ENCODE results near the gene MC3R. TPM values are rescaled to one million over a fixed set of nuclear protein-coding genes. Genes with fewer than 3 reads are reported as not detected.

The MC3R gene
- total RNA-seq, 3 donors from 2014 or later, result not detected

- H3K4me1 Mint-ChIP-seq (ENCODE audit: low read depth), result no peaks in the 10 kb centered on the region
- H3K9me3 Mint-ChIP-seq, result no peaks in the 10 kb centered on the region
- no peak overlapping the region for H3K4me3 Mint-ChIP-seq
These were observed 37.0 kb downstream of the MC3R start for GRCh38 chr20:56285496-56285895.

GRCh38 chr20:56289652-56290051 lies 41.1 kb downstream of the MC3R start:
- H3K27me3 Mint-ChIP-seq (ENCODE audit: low read depth), result peaks cover 13% of the 10 kb centered on the region
- no peaks in the 10 kb centered on the region for H3K9me3 Mint-ChIP-seq
- no peaks in the 10 kb centered on the region for H3K4me1 Mint-ChIP-seq (ENCODE audit: low read depth)
- no peak for DNase-seq
- no peak for ATAC-seq
- H3K4me3 Mint-ChIP-seq, result no peak overlapping the region
- no peaks in the 10 kb centered on the region for H3K36me3 Mint-ChIP-seq (ENCODE audit: insufficient read depth)

More at GRCh38 chr20:56285496-56285895, 37.0 kb downstream of the MC3R start:
- Mint-ChIP-seq H3K27me3 (ENCODE audit: low read depth) (peaks cover 11% of the 10 kb centered on the region), H3K36me3 (ENCODE audit: insufficient read depth) (no peaks in the 10 kb centered on the region)
- ATAC-seq (no peak), DNase-seq (no peak)

- no peak for ATAC-seq
- no peaks in the 10 kb centered on the region for H3K9me3 Mint-ChIP-seq
- H3K4me1 Mint-ChIP-seq (ENCODE audit: low read depth), result no peaks in the 10 kb centered on the region
- H3K36me3 Mint-ChIP-seq (ENCODE audit: insufficient read depth), result no peaks in the 10 kb centered on the region
- DNase-seq, result no peak
- H3K27me3 Mint-ChIP-seq (ENCODE audit: low read depth), result peaks cover 24% of the 10 kb centered on the region
- no peak overlapping the region for H3K4me3 Mint-ChIP-seq
These were observed 50.8 kb downstream of the MC3R start for GRCh38 chr20:56299362-56299761.

Other genes with a start within 250 kb of the MC3R start
- not detected for gene CBLN4, start 243.2 kb upstream of the MC3R start, total RNA-seq
- 1 to 10 TPM; 3.4 to 4.1 (median 3.7) TPM for gene FAM210B, start 110.2 kb downstream of the MC3R start, total RNA-seq
- 1 to 10 TPM; 7.3 to 9.6 (median 9.0) TPM for gene AURKA, start 143.5 kb downstream of the MC3R start, total RNA-seq
- gene CSTF1, start 143.9 kb downstream of the MC3R start, total RNA-seq, result 10 to 100 TPM; 42.7 to 47.3 (median 45.3) TPM
- gene CASS4, start 163.5 kb downstream of the MC3R start, total RNA-seq, result 1 to 10 TPM; 1.9 to 2.5 (median 2.4) TPM
- gene RTF2, start 219.9 kb downstream of the MC3R start, total RNA-seq, result 10 to 100 TPM; 74.8 to 81.3 (median 79.7) TPM